Fibroblast of lung (primary cell): ENCODE data around the gene ARHGEF11.

Experiments used
- EZH2 ChIP-seq: IDR thresholded peaks from 2 replicates; pipeline ENCODE4 v1.5.1; 2012; ENCODE audit warnings: low read length, control low read depth, mild to moderate bottlenecking; ENCODE audit errors: missing control alignments
- TF ChIP-seq, protein P1 (sequence below), 2 donors: IDR thresholded peaks in 1 of 2; conservative IDR thresholded peaks in 1 of 2; 1 replicate in 1 of 2; 2 replicates in 1 of 2; pipeline ENCODE4 v1.5.1; 2011 to 2012; ENCODE audit warnings: low read length in 2 of 2, control low read depth in 1 of 2, inconsistent platforms in 1 of 2, low read depth in 1 of 2, mild to moderate bottlenecking in 1 of 2

DNA sequence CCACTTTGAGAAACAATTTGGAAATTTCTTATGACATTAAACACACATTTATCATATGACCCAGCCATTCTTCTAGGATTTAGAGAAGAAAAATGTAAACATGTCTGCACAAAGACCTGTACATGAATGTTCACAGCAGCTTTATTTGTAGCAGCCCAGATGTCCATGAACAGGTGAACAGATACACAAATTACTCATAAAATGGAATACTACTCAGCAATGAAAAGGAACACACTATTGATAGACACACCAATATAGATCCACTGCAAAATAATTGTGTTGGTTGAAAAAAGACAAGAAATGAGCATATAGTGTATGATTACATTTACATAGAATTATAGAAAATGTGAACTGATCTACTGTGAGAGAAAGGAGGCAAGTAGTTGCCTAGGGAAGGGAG is 26.1 kb downstream of the ARHGEF11 start:
- TF ChIP-seq, protein P1, sequence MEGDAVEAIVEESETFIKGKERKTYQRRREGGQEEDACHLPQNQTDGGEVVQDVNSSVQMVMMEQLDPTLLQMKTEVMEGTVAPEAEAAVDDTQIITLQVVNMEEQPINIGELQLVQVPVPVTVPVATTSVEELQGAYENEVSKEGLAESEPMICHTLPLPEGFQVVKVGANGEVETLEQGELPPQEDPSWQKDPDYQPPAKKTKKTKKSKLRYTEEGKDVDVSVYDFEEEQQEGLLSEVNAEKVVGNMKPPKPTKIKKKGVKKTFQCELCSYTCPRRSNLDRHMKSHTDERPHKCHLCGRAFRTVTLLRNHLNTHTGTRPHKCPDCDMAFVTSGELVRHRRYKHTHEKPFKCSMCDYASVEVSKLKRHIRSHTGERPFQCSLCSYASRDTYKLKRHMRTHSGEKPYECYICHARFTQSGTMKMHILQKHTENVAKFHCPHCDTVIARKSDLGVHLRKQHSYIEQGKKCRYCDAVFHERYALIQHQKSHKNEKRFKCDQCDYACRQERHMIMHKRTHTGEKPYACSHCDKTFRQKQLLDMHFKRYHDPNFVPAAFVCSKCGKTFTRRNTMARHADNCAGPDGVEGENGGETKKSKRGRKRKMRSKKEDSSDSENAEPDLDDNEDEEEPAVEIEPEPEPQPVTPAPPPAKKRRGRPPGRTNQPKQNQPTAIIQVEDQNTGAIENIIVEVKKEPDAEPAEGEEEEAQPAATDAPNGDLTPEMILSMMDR (conservative IDR thresholded peaks at IDR 0.05 in 1 of 2, IDR thresholded peaks at IDR 0.05 in 1 of 2; ENCODE audit: low read depth in 1 of 2, low read length in 2 of 2), result no peak
- no peak for TF ChIP-seq EZH2
